GM19438 (cell line): ENCODE measurements around the gene MPPED1.

ENCODE experiments used
- ATAC-seq: cut with Tn5 transposase; IDR thresholded peaks from one replicate; pipeline ENCODE4 v1.9.1; 2021; ENCODE audit warnings: low read depth; ENCODE audit not compliant: unreplicated experiment

MPPED1 gene

GRCh38 chr22:43473031-43473430, 61.2 kb downstream of the MPPED1 start:
- no peak for ATAC-seq

- ATAC-seq, result no peak
Observed at GRCh38 chr22:43473441-43473840, 61.6 kb downstream of the MPPED1 start.

GRCh38 chr22:43474161-43475101, 62.6 kb downstream of the MPPED1 start:
- no peak for ATAC-seq

GRCh38 chr22:43475549-43476076, 63.8 kb downstream of the MPPED1 start:
- no peak for ATAC-seq

- ATAC-seq, result no peak
Observed at GRCh38 chr22:43476341-43476740, 64.5 kb downstream of the MPPED1 start.

GRCh38 chr22:43476751-43477725, 65.2 kb downstream of the MPPED1 start:
- ATAC-seq, result no peak

- ATAC-seq, result no peak
Observed at GRCh38 chr22:43477966-43478365, 66.2 kb downstream of the MPPED1 start.

GRCh38 chr22:43478621-43479300, 66.9 kb downstream of the MPPED1 start:
- no peak for ATAC-seq

GRCh38 chr22:43479301-43479950, 67.6 kb downstream of the MPPED1 start:
- no peak for ATAC-seq

GRCh38 chr22:43479962-43480361, 68.1 kb downstream of the MPPED1 start:
- no peak for ATAC-seq

- no peak for ATAC-seq
Observed at GRCh38 chr22:43481568-43482317, 69.9 kb downstream of the MPPED1 start.

GRCh38 chr22:43482318-43482625, 70.5 kb downstream of the MPPED1 start:
- ATAC-seq, result no peak

- no peak for ATAC-seq
Observed at GRCh38 chr22:43483266-43483665, 71.5 kb downstream of the MPPED1 start.

GRCh38 chr22:43483669-43484068, 71.9 kb downstream of the MPPED1 start:
- no peak for ATAC-seq

GRCh38 chr22:43484227-43484626, 72.4 kb downstream of the MPPED1 start:
- no peak for ATAC-seq

- ATAC-seq, result no peak
Observed at GRCh38 chr22:43485502-43486089, 73.8 kb downstream of the MPPED1 start.

- ATAC-seq, result no peak
Observed at GRCh38 chr22:43487311-43488030, 75.7 kb downstream of the MPPED1 start.
